Right hindlimb (tissue), 1 donor: ENCODE measurements around the gene SPATA21.
"Not testable (repeated sequence)": the region's sequence is repeated elsewhere in the genome, so short reads cannot be mapped to it uniquely, and the experiment has no call there.

Experiments used
- DNase-seq: peaks from one replicate; pipeline ENCODE4 v3.0.0-alpha.2; 2018

Gene SPATA21

DNA sequence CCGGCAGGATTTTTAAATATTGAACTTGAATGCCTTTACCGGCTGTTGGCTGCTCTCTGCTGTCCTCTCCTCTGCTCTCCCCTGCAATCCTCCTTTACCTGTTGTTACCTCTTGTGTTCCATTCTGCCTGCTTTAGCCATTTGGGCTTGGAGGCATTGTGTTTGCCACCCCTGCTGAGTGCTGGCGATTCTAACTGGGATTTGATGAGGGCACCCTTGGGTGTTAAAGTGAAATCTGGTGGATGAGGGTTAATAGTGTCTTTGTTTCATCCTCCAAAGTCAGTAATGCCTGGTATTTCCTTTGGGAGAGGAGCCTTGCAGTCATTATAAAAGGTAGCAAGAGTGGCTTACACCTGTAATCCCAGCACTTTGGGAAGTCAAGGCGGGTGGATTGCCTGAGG, 60.3 kb downstream of the SPATA21 start:
- DNase-seq: no peak

DNA sequence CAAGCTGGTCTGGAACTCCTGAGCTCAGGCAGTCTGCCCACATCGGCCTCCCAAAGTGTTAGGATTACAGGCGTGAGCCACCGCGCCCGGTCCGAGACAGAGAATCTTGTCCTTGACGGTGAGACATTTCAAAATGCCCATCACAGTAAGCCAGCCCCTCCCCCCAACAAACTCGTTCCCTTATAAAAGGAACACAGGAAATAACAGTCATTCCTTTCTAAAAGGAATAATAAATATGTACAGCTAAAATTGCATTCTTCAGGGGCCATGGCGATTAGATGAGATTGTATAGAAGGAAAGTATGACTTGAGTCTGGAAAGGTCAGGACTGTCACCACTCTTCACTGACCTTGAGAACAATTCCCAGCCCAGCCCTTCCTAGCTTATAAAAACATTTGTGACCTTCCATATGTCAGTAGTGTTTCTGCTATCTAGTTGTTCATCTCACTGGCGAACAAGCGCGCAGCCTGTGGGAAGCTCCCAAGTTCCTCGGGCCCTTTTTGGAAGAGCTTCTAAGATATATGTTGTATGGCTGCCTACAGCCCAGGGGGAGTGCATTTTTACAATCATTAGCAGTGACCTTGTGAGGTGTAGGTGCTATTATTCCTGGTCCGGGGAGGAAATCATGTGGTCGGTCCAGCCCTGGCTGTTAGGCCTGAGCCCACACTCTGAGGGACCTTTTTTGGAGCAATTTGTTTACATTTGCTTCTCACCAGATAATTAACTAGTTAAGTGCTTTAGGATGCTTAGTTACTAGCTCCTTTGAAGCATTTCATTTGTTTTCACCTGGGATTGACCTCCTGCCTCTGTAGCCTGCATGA, 61.5 kb downstream of the SPATA21 start:
- no peak for DNase-seq

- DNase-seq: no peak
These were observed 63.0 kb downstream of the SPATA21 start for GRCh38 chr1:16374266-16374665.

- DNase-seq: no peak
These were observed 64.5 kb downstream of the SPATA21 start for GRCh38 chr1:16372535-16373285.

GRCh38 chr1:16371725-16372124, 65.5 kb downstream of the SPATA21 start:
- DNase-seq: no peak

- no peak for DNase-seq
These were observed 67.4 kb downstream of the SPATA21 start for GRCh38 chr1:16369821-16370220.

DNA sequence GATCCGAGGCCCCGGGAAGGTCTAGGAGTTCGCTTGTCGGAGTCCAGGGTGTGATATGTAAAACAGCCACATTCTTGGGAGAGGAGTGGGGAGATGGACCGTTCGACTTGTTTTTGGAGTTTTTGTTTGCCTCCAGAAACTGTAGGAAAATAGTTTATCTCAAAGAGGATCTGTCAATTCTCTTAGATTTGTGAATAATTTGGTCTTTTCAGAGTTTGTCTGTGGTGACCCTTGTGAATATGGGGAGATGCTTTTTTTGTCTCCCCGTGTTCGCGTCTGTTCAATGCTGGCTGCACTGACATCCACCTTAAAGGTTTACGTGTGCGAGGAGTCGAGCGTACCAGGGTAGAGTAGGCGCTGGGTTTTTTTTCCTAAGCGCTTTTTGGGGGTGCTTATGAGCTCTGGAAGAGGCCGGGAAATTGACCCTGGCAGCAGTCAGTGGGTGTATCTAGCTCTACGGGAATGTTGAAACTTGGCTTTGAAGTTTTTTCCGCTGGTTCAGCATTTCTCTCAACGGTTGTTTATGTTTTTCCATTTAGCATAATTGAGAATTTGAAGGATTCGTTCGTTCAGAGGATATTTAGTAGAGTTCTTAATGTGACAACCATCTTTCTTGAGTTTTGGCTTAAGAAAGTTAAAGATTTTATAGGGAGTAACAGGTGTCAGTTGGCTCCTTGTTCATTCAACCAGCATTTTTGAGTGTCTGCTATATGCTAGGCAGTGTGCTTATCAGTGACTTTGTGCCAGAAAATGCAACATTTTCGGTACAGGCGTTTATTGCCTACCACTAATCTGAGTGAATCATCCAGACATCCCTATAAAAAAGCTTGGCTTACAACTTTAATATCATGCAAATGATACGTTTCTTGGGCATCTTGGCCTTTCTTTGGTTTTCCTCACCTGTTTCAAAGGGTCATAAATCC, 69.0 kb downstream of the SPATA21 start:
- DNase-seq: peak; percentile 34

DNA sequence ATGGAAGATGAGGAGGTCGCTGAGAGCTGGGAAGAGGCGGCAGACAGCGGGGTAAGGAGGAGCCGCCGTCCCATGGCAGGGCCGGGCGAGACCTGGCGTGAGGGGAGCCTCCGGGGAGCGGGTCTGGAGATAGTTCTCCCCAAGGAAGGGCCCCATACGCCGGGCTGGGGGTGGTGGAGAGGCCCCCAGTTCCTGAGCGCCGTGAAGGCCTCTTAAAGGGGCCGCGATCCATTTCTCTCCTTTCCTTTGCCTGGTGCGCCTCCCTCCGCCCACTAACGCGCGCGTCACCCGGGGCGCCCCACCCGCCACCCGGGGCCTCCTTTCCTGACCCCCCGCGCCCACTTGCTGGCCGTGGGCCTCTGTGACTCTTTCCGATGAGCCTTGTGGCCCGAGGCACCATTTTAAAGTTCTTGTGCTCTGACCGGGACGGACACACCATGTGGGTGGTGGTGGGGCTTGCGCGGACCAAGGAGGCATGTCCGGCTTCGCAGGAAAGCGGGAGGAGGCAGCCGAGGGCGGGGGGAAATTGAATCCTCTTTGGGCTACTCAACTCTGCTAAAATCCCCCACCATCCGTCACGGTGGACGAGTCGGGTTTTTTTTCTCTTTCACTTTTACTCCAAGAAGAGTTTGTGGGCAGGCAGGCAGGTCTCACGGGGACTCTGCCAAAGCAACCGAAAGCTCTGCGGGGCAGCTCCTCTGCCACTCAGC, 69.8 kb downstream of the SPATA21 start:
- peak; percentile 94 for DNase-seq

DNA sequence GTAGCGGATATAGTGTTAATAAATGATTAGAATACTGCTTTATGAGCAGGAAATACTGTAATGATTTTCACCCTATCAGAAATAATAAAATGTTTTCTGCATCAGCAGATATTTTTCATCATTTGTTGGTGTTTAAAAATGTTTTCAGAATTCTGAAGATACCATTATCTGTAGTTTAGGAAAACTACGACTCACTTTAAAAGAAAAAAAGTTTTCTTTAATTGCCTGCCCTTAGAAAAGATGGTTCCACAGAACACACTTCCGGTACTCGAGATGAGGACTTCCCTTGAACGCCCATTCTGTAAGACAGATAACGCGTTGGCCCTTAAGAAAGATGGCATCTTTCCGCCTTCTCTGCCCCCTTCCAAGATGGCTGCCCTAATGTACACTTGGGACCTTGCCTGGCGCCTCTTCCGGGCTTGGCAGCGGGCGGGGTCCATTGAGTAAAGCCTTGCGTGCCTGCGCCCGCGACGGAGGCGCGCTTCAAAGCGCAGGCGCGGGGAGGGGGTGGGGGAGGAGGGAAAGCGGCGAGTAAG, 70.4 kb downstream of the SPATA21 start, which contains the start of gene SZRD1:
Gene SZRD1, plus strand, starts transcription at position 521 of the 536 bp plus-strand sequence. CDS start 16 bp downstream, outside the sequence.
- peak; percentile 99 for DNase-seq

DNA sequence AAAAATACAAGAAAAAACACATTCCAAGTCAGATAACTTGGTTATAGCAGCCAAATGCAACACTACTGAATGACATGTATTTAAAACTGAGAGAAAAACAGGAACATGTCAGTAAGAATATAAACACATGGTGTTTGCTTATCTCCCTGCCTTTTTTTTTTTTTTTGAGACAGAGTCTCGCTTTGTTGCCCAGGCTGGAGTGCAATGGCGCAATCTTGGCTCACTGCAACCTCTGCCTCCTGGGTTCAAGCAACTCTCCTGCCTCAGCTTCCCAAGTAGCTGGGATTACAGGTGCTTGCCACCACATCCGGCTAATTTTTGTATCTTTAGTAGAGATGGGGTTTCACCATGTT, 72.1 kb downstream of the SPATA21 start:
- DNase-seq: not testable (repeated sequence)

DNA sequence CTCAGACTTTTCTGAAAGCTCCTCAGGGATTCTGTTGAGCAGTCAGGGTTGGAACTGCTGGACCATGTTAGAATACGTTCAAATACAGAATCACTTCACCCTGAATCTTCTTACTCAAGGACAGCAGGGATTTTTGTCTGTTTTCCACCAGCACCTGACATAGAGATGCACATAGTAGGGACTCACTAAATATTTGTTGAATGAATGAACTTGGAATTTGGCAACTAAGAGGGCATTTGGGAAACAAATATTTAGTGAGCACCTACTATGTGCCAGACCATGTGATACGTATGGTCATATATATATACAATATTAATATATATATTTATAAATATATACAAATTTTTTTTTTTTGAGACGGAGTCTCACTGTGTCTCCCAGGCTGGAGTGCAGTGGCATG, 80.4 kb downstream of the SPATA21 start:
- no peak for DNase-seq

- DNase-seq: no peak
These were observed 82.6 kb downstream of the SPATA21 start for GRCh38 chr1:16354619-16355018.

- no peak for DNase-seq
These were observed 84.2 kb downstream of the SPATA21 start for GRCh38 chr1:16352842-16353535.

DNA sequence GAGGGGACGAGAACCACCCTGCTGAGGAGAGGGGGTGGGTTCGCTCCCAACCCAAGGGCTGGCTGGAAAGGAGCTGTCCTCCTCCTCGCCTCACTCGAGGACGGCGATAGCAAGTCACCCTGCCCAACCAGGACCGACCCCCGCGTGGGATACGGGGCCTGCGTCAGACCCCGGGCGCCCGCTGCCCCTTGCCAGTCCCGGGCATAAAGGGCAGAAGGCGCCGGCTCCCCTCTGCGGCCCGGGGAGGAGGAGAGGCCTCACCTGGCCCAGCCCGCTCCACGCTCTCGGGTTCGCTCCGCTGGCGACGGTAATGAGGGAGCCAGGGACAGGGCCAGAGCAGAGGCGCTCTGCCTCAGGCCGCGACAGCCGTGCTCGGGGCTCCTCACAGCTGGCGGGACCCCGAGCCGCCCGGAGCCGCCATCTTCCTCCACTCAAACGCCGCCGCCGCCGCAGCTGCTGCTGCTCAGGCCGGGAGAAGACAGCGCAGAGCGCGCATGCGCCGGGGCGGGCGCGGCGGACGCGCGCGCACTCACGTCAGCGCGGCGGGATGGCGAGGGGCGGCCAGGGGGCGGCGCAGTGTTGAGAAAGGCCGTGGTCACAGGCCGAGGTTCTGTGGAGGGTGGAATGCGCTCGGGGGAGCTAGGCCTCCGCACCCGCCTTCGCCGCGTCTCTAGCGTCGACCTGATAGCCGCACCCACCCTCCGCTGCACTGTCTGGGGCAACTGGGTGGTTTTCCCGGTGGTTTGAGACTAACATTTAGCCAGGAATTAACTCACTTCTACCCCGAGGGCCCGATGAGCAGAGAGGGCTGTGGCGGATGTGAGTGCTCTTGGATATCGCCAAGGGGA, 85.0 kb downstream of the SPATA21 start, which contains the start of gene FBXO42:
Gene FBXO42, minus strand, starts transcription at position 487 of the 848 bp plus-strand sequence. CDS start 37,062 bp downstream, outside the sequence.
- peak; percentile 97 for DNase-seq

- DNase-seq: peak; percentile 37
These were observed 85.7 kb downstream of the SPATA21 start for GRCh38 chr1:16351456-16351993.

DNA sequence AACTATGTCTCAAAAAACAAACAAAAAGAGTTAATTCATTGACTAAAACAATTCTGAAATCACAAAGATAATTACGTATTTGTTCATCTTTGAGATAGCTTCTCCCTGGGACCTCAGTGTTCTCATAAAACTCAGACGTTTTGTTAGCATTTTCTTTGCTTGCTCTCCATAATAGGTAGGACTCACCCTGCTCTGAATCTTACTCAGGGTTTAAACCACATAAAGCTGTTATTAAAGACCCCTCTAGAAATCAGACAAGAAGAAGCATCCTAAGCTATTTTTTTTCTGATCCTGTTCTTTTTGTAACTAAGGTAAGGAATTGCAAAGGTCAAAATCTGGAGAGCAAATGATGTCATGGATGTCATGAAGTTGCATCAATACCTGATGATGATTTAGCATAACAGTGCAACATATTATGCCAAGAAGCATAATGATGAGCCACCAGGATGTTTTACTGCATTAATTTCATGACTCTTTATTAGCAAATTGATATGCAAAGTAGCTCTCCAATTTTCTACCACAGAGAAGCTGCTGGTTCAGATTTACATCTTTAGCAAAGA, 87.3 kb downstream of the SPATA21 start:
- DNase-seq: no peak
